Stimulated activated CD4-positive, alpha-beta T cell treated with anti-CD3 and anti-CD28 coated beads, Interleukin-4, amount 100 ng/mL, for 4 hours (primary cell): Measurements from ENCODE around the gene DIPK1B.
A peak's percentile ranks its signal among the peaks of the same experiment; 100 is the strongest.
"Not testable (repeated sequence)": the region's sequence is repeated elsewhere in the genome, so short reads cannot be mapped to it uniquely, and the experiment has no call there.

Source experiments
- DNase-seq, 2 experiments: peaks; one replicate each; pipeline ENCODE4 v3.0.0-alpha.2; 2020

Gene DIPK1B

GRCh38 chr9:136755302-136756133 is 43.1 kb downstream of the DIPK1B start:
- not testable (repeated sequence) for DNase-seq

DNA sequence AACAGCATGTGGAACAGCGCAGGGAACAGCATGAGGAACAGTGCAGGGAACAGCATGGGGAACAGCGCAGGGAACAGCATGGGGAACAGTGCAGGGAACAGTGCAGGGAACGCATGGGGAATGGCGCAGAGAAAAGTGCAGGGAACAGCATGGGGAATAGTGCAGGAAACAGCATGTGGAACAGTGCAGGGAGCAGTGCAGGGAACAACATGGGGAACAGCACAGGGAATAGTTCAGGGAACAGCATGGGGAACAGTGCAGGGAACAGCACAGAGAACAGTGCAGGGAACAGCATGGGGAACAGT is 43.7 kb downstream of the DIPK1B start:
- DNase-seq, result no peak

DNA sequence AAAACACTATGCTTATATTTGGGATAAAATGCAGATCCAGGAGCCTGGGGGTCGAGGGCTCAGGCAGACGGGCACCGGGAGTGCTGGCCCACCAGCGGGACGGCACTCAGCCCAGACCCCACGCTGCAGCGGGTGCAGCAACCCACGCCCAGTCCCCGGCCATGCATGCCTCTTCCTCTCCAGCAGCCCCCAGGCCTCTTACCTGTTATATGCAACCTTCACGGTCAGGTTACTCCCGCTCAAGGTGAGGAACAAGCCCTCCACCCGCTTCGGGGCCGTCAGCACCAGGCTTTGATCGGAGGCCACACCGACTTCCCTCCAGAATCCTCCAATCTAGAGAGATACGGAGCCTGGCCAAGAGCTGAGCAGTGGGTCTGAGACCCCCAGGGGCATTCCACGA is 44.5 kb downstream of the DIPK1B start:
- DNase-seq, result no peak

DNA sequence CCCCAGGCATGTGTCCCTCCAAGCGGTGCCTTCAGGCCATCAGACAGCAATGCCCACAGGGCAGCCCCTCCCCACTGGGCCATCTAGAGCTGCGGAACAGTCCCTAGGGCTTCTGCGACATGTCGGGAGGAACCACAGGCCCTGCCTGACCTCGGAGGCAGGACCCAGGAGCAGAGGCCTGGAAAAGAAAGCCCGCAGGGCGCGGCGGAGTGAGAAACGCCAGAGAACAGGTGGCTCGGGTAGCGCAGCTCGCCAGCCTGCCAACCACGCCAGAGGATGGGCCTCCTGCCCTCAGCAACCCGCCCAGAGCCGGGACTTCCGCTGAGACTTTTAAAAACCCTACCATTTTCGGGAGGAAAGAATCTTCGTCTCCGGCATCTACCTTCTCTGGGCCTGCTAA is 45.0 kb downstream of the DIPK1B start:
- DNase-seq, result no peak

DNA sequence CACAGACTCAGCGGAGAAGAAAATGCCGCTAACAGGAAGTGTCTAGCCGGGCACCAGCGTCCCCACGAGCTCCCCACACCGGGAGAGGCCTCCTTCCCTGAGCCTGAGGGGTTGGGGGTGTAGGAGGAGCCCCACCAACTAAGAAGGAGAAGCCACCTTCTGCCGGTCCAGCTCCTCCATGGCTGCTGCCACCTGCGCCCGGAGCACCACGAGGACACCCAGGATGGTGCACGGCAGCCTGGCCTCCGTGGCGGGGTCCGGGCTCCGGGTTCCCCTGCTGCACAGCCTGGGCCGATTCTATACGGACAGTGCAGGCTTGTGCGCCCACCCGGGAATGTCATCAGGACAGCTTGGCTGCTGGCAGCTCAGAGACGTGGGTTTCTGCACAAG is 45.4 kb downstream of the DIPK1B start:
- no peak for DNase-seq

DNA sequence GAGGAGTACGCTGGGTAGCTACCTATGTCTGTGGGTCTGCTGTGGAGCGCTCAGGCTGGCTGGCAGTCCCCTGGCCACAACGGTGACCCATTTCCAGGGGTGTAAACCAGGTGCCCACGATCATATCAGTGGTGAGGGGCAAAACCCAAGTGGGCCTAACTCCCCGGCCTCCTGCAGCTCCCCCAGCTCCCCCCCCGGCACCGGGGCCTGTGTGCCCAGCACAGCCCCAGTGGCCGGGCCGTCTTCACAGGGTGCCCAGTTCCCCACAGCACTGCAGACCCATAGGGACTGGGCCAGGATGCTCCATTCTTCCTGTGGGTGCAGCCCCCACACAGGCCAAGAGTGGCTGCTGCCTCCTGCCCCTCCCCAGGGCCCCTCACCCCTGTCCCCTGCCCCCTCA is 46.6 kb downstream of the DIPK1B start:
- no peak for DNase-seq

DNA sequence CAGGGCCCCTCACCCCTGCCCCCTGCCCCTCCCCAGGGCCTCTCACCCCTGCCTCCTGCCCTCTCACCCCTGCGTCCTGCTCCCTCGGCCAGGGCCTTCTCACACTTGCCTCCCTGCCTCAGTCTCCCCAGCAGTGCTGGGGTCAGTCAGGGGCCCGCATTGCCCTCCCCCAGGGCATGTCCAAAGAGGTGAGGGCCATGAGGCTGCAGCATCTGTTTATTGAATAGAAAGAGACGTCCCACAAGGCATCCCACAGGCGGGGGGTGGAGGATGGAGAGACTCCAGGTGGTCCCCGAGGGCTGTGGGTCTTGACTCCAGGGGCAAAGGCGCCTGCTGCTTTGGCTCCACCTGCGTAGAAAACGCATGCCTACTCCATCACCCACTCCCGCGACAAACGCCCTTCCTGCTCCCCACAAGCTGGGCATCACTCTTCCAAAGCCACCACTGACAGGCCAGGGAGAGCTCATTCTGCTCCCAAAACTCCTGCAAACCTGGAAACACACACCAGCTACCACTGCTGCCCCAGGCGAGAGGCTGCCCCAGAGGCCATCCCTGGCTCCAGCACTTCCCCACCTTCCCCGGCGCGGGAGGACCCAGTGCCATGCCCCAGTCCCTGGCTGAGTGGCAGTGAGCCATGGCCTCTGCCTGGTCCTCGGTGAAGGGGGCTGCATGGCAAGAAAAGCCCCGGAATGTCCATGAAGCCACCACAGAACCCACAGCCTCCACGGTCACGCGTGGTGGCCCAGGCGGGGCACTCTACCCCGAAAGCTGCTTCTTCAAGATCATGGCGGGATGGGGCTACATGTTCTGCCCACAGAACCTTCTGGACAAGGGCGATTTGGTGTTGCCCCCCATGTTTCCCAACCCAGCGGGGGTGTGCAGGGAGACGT is 47.3 kb downstream of the DIPK1B start:
- no peak for DNase-seq

DNA sequence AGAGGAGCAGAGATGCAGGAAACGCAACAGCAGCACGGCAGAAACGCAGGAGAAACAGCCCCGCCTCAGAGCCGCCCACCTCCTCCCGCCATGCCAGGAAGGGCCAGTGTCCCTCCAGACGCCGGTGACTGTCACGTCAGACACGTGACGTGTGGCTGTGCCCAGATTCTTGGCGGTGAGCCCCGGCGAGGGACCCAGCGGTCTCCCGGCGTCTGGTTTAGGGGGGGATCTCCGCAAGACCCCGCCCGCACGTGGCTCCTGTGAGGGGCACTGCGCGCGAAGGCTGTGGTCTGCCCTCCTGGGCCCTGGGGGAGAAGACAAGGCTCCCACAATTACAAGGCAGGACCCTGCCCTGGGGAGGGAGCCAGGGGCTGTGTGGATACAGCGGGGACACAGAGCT is 48.1 kb downstream of the DIPK1B start:
- DNase-seq, result no peak

- peak in 1 of 2 experiments; percentile 23 for DNase-seq
Observed at GRCh38 chr9:136760834-136761544, 48.6 kb downstream of the DIPK1B start.

GRCh38 chr9:136761545-136761981 is 49.2 kb downstream of the DIPK1B start:
- DNase-seq, result no peak

DNA sequence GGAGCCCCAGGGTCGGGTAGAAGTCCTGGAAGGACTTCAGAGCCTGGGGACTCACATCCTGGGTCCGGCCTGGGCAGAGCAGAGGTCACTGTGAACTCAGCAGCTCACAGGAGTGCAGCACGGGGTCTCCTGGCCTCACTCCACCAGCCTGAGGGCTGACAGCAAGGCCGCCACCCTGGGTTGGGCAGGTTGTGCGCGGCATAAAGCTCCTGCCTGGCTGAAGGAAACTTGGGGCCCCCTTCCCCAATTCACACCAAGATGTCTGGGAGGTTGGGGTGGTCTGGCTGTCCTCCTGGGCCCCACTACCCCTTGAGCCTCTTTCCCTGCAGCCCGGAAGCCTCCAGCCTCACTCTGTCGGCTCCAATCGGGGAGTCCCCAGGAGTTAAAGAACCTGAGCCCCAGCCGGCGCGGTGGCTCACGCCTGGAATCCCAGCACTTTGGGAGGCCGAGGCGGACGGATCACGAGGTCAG is 49.9 kb downstream of the DIPK1B start:
- no peak for DNase-seq

DNA sequence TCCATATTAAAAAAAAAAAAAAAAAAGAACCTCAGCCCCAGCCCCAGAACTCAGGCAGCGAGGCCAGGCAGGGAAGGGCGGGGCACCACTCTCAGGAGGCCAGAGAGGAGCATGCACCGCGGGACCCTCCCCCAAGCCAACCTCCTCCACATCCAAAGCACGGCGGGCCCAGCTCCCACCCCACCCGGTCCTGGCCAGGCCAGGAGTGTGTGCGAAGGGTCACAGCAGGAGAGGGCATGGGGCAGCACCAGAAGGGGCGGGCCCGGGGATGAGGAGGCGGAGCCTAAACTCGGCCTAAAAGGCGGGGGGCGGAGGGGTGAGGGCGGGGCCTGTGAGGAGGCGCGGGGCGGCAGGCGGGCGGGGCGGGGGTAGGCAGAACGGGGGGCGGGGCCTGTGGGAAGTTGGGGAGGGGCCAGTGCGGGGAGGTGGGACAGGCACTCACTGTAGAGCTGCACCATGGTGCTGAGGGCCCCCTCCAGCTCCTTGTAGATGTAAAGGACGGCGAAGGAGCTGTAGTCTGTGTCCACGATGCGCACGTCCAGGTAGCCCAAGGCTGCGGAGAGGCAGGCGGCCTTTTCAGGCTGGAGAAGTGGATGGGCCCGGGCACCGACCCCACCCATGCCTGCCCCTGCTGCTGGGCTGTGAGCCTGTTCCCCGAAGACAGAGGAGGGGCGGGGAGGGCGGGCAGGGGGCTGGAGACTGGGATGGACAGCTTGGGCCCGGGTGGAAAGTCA is 50.7 kb downstream of the DIPK1B start:
- peak; percentile 26 to 53 for DNase-seq

DNA sequence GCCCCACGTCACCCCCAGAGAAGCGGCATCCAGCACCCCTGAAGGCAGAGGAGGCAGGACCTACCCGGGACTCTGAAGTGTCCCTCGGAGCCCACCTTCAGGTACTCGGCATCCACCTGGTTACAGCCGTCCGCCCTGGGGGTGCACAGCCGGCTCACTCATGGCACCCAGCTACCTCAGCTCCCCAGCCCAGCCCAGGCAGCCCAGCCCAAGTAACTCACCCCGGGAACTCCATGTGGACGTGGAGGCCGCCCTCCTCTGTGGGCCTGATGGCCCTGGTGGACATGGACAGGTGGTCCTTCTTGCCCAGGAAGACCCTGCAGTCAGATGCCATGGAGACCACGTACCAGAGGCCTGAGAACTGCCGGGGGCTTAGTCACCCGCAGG is 51.3 kb downstream of the DIPK1B start:
- no peak for DNase-seq

- no peak for DNase-seq
Observed at GRCh38 chr9:136764301-136764891, 52.0 kb downstream of the DIPK1B start, which contains the start of gene LCN15. Gene LCN15 (minus strand): TSS chr9:136764518. CDS start chr9:136764488, 30 bp downstream.

GRCh38 chr9:136765041-136765440 is 52.7 kb downstream of the DIPK1B start:
- no peak for DNase-seq

- DNase-seq, result not testable (repeated sequence)
Observed at GRCh38 chr9:136765745-136766409, 53.5 kb downstream of the DIPK1B start.

DNA sequence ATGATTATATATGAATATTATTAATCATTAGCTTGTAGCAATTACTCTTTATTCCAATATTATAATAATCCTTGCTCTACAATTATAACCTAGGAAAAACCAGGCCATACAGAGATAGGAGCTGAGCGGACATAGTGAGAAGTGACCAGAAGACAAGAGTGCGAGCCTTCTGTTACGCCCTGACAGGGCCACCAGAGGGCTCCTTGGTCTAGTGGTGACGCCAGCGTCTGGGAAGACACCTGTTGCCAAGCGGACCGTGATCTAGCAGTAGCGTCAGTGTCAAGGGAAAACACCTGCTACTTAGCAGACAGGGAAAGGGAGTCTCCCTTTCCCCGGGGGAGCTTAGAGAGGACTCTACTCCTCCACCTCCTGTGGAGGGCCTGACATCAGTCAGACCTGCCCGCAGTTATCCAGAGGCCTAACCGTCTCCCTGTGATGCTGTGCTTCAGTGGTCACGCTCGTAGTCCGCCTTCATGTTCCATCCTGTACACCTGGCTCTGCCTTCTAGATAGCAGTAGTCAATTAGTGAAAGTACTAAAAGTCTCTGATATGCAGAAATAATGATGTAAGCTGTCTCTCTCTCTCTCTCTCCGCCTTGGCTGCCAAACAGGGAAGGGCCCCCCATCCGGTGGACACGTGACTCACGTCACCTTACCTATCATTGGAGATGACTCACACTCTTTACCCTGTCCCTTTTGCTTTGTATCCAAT is 54.2 kb downstream of the DIPK1B start:
- peak; percentile 38 to 42 for DNase-seq

DNA sequence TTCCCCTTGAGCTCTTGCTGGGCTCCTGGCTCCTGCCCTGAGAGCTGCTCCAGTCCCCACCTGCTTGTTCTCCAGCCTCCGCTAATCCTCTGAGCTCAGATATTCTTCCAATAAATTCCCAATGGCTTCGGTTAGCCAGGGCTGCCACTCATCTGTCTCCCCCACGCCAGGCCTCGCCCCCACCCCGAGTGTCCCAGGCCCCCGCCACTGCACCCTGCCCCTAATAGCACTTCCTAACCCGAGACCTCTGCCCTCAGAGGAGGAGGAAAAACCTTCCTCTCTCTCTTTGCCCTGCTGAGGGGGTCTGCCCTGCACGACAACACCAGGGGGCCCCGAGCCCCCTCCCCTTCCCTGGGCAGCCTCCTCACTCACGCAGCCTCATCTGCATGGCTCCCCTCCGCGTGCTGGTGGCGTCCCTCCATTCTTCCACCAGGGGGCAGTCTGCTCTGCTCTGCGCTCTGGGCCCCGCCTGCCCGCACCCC is 57.4 kb downstream of the DIPK1B start:
- peak; percentile 25 to 54 for DNase-seq

- no peak for DNase-seq
Observed at GRCh38 chr9:136771907-136772415, 59.6 kb downstream of the DIPK1B start.

DNA sequence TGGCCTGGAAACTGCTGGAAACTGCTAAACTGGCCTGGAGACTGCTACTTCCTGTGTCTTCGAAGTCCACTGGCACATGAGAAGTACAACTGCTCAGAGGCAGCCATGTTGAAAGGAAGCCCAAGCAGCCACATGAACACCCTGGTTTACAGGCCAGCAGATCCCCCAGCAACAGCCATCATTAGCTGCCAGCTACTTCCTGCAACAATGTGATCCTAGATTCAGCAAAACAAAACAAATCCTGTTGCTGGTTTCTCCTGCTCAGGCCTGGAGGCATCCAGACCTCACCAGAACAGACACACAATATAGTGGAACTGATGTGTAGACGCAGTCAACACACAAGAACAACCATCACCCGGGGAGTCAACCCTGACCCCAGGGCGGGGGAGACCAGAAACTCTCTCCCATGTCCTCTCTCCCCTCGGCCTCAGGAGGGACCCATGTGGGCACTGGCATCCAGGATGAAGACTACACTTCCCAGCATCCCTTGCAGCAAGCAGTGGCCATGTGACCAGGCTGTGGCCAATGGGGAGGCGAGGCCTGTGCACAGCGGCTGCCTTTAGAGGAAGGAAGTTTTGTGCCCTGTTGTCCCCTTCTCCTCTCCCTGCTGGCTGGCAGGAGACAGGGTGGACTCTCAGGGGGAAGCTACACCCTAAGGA is 61.1 kb downstream of the DIPK1B start:
- DNase-seq, result no peak
